ENCODE results near the gene CALN1.

The CALN1 gene

DNA sequence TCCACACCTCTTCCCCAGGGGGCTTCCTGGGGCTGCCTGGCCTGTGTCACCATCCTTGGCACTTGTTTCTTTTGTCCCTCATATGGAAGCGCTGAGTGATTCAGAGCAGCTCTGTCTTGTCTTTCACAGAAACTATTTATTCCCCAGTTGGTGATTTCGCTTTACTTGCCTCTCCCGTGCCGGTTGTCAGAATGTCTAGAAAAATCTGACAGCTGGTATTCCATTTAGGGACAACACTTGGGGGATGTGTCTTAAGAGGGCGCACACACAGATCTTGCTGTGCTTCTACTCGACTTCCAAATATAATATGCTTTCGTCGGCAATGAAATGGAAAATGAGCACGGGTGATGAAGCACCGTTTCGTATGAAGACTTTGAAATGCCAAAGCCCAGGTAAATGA lies 611.8 kb downstream of the CALN1 start:
- no peak for DNase-seq (ENCODE audit: low read depth)
- no peak overlapping the region for H3K4me3 ChIP-seq (replicated peaks; ENCODE audit: low read depth, low read length)
- no peak for TF ChIP-seq CTCF (IDR thresholded peaks at IDR 0.05; ENCODE audit: low read length, missing control alignments)

GRCh38 chr7:71795410-71795809 lies 616.7 kb downstream of the CALN1 start:
- no peak for DNase-seq (ENCODE audit: low read depth)
- no peak for TF ChIP-seq CTCF (IDR thresholded peaks at IDR 0.05; ENCODE audit: low read length, missing control alignments)
- H3K4me3 ChIP-seq (replicated peaks; ENCODE audit: low read depth, low read length), result no peak overlapping the region

DNA sequence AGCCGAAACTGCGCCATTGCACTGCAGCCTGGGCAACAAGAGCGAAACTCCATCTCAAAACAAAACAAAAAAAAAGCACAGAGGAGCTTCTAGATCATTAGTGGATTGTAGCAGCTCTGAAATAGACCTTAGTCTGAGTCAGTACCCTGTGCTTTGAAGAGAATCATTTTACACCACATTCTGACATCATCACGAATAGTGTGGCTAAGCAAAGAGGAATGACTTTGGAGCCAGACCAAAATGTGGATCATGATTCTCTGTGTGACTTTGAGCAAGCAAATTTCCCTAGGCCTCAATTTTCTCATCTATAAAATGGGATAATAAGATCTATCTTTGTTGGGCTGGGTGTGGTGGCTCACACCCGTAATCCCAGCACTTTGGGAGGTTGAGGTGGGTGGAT lies 618.9 kb downstream of the CALN1 start:
- DNase-seq (ENCODE audit: low read depth), result no peak
- TF ChIP-seq CTCF (IDR thresholded peaks at IDR 0.05; ENCODE audit: low read length, missing control alignments), result no peak
- H3K4me3 ChIP-seq (replicated peaks; ENCODE audit: low read depth, low read length), result no peak overlapping the region

DNA sequence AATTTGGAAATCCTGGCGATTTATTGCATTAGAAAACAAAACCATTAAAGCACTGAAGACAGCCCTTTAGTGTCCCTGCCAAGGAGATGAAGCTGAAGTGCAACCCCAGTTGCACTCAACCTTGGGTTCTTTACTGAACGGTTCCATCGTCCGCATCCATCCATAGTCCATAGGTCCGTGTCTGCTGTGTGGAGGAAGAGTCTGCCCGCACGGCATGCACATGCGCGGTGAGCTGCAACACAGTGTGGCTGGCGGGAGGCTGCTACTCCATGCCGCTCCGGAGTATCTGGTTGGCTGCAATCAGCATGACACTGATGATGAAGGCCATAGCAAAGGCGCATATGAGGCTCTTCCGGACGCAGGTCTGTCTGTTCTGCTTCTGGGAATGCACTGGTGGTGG lies 624.6 kb downstream of the CALN1 start:
- no peak for TF ChIP-seq CTCF (IDR thresholded peaks at IDR 0.05; ENCODE audit: low read length, missing control alignments)
- DNase-seq (ENCODE audit: low read depth), result no peak
- H3K4me3 ChIP-seq (replicated peaks; ENCODE audit: low read depth, low read length), result no peak overlapping the region

GRCh38 chr7:71785216-71785615 lies 626.9 kb downstream of the CALN1 start:
- no peak overlapping the region for H3K4me3 ChIP-seq (replicated peaks; ENCODE audit: low read depth, low read length)
- no peak for TF ChIP-seq CTCF (IDR thresholded peaks at IDR 0.05; ENCODE audit: low read length, missing control alignments)
- no peak for DNase-seq (ENCODE audit: low read depth)

GRCh38 chr7:71784781-71785180 lies 627.4 kb downstream of the CALN1 start:
- DNase-seq (ENCODE audit: low read depth), result no peak
- no peak for TF ChIP-seq CTCF (IDR thresholded peaks at IDR 0.05; ENCODE audit: low read length, missing control alignments)

GRCh38 chr7:71784180-71784579 lies 628.0 kb downstream of the CALN1 start:
- H3K4me3 ChIP-seq (replicated peaks; ENCODE audit: low read depth, low read length), result no peak overlapping the region
- no peak for TF ChIP-seq CTCF (IDR thresholded peaks at IDR 0.05; ENCODE audit: low read length, missing control alignments)
- no peak for DNase-seq (ENCODE audit: low read depth)

More at GRCh38 chr7:71784781-71785180, 627.4 kb downstream of the CALN1 start:
- H3K4me3 ChIP-seq (replicated peaks; ENCODE audit: low read depth, low read length), result no peak overlapping the region
